GM18861 (cell line): Measurements from ENCODE around the gene VSIG2.

ENCODE experiments used
- ATAC-seq: cut with Tn5 transposase; IDR thresholded peaks from one replicate; pipeline ENCODE4 v1.9.1; 2021; ENCODE audit not compliant: unreplicated experiment

Gene VSIG2

GRCh38 chr11:124724979-124725718 is 26.9 kb downstream of the VSIG2 start:
- peak; percentile 97 for ATAC-seq

GRCh38 chr11:124722176-124722575 is 29.9 kb downstream of the VSIG2 start:
- no peak for ATAC-seq

GRCh38 chr11:124719534-124719933 is 32.5 kb downstream of the VSIG2 start:
- ATAC-seq: no peak

GRCh38 chr11:124718801-124719200 is 33.3 kb downstream of the VSIG2 start:
- ATAC-seq: no peak

DNA sequence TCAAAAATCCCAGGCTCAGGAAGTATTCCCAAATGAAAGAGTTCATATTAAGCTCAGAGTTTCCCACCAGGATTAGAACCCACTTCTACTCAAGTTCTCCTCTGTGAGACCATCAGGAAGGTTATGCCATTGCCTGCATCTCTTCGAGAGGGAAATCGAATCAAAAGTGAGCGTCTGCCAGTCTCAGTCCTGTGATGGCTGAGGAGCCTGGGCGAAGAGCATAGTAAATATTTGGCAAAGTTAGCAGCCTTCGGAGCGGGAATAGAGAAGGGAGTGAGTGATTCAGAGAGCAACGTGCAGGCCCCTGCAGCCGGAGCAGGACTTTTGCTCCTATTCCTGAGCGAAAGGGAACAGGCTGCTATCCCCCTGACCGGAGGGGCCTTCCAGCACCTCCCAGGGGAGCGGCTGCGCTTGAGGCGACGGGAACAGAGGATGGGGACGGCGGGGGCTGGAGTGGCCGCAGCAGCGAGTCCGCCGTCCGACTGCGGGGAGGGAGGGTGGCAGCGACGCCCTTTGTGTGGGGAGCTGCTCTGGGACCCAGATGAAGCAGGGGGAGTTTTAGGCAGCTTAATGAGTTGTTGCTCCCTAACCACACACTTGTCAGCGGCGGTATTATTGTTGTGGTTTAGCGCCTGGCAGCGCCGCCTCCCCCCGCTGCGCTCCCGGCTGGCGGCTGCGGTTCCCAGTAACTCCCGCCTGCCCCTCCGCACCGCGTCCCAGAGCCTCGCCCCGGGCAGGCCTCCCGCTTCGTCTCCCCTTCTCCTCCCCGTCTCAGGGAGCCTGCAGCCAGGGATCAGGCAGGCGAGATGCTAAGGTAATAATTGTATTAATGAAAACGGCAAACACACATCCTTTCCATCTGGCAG is 34.0 kb downstream of the VSIG2 start:
- peak; percentile 32 for ATAC-seq

DNA sequence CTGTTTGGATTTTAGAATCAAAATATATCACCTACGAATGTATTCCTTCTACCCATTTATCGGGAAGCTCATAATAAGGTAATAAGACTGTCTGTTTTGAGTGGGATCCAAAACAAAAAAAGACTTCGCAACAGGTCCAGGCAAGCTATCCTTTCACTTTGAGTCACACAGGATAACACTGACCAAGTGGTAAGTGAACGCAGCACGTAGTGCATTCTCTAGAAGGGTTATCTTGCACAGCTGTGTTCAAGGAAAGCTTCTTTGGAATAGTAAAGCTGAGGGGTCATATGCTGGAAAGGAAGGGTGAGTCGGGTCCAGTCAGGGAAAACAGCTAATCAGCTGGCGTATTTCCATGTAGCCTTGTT is 34.7 kb downstream of the VSIG2 start:
- peak; percentile 62 for ATAC-seq

DNA sequence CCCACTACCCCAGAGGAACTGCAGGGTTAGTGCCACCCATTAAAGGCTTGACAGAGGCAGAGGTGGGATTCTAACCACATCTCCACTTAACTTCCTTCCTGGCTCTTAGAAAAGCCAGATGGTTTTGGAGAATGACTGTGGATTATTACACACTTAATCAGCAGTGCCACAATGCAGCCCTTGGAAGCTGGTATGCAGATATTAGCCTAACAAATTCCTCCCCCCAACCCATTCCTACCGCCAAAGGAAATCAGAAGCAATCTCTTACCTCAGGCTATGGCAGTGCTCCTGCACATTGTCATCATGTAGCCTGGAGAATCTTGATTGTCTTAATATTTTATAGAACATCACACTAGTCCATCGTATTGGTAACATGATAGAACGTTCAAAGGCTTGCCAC is 35.5 kb downstream of the VSIG2 start:
- no peak for ATAC-seq

DNA sequence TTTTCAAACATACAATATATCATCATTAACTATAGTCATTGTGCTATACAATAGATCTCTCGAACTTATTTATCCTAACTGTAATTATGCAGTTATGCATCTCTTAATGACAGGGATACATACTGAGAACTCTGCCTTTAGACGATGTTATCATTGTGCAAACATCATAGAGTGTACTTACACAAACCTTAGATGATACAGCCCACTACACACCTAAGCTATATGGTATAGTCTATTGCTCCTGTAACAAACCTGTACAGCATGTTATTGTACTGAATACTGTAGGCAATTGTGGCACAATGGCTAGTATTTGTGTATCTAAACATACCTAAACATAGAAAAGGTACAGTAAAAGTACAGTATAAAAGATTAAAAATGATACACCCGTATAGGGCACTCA is 39.7 kb downstream of the VSIG2 start:
- no peak for ATAC-seq

DNA sequence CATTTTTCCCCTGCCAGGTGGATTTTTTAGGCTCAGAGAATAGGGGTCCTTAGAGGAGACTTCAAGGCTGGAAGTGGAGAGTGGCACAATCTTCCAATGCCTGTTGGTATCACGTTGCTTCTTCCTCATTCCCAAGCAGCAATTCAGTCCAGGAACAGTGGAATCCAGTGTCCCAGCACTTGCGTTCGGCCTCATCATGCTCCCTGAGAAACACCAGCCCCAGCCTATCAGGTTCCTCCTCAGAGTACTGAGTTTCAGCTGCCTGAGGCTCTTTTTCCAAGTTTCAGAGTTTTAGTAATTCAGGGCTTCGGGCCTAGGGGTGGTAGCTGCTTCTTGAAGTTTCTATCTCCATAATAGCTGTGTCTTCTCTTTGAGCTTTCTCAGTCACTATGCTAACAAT is 44.2 kb downstream of the VSIG2 start:
- ATAC-seq: no peak

GRCh38 chr11:124700028-124700427 is 52.0 kb downstream of the VSIG2 start:
- no peak for ATAC-seq

GRCh38 chr11:124699547-124699946 is 52.5 kb downstream of the VSIG2 start:
- no peak for ATAC-seq
